GM15510 (cell line): ENCODE data around the gene DIAPH1.

Experiments used
- POLR2A ChIP-seq: IDR thresholded peaks from 3 replicates; pipeline ENCODE4 v1.6.1; 2011; ENCODE audit warnings: borderline replicate concordance; ENCODE audit not compliant: insufficient read length; ENCODE audit errors: extremely low read depth

DIAPH1 gene

DNA sequence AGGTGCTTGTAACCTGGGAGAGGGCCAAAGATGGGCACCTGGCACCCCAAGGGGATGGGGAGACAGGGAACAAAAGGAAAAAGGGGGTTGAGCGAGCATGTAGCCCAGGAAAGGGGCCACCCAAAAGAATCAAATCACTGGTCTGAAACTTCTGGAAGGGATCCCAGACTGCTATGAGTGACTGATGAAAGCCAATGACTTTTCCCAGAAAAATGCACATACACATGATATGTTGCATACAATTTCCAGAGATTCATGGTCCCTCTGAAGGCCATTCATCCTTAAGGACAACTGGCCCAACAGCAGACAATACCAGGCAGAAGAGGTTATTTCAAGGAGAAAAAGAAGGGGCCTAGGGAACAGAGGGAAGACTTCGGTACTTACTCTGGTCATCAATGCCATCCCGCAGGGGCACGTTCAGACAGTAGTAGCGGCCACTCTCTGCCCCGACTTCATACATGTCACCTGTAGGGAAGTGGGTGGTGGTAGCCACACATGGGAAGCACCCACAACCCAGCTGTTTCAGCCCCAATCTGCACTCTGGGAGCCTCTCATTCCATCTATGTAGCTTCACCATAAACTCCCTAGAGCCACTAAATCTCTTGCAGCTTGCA is 9.5 kb upstream of the DIAPH1 start:
- no peak for TF ChIP-seq POLR2A

DNA sequence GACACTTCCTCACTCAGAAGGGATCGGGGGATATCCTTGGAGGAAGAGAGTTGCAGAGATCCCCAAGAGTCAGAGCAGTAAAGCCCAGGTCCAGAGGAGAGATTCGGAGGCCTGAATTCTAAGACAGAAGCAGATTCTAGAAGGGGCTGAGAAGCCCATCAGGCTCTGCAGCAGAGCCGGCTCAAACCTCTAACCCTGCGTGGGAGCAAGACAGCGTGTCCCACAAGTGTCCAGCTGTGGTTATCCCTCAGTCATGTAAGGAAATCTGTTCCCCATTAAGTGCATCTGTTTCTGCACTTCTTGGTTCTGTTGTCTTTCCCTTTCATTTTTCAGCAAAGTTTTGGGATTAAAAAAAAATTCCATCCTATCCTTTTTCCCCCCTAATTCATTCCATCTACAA is 4.8 kb upstream of the DIAPH1 start:
- TF ChIP-seq POLR2A, result no peak

- no peak for TF ChIP-seq POLR2A
These were observed 4.4 kb upstream of the DIAPH1 start for GRCh38 chr5:141623186-141623585.

- no peak for TF ChIP-seq POLR2A
These were observed 583 bp downstream of the DIAPH1 start for GRCh38 chr5:141618030-141618803.

- no peak for TF ChIP-seq POLR2A
These were observed 1.1 kb downstream of the DIAPH1 start for GRCh38 chr5:141617682-141618029.

- no peak for TF ChIP-seq POLR2A
These were observed 1.7 kb downstream of the DIAPH1 start for GRCh38 chr5:141617128-141617527.

DNA sequence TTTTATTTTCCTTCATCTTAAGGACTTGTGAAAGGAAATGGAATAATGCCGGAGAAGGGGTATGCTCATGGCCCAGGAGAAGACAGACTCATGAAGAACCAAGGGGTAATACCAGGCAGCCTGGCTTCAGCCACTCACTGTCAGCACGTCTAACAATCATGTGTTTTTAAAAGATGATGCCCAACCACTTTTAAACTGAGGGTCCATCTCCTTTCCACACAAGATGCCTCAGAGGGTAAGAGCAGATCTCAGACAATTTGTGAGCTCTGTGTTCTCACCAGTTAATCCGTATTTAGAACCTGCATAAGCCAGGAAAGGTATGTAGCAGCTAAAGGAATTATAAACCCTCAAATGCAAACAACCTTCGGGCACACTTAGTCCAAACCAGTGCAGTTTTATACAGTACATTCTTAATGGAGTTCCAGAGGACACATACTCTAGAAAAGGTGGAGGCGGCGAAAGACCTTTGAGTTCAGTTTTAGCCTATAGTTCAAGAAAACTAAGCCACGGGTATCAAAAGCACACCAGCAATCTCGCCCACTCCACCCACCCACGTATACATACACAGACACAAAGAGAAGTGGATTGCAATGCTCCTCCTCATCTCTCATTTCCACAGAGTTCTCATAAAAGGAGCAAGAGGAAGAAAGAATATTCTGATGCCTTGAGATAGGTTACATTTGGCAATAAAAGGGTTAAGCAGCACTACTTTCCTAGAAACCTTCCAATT is 2.6 kb downstream of the DIAPH1 start:
- TF ChIP-seq POLR2A, result no peak

- no peak for TF ChIP-seq POLR2A
These were observed 5.5 kb downstream of the DIAPH1 start for GRCh38 chr5:141613344-141613743.

DNA sequence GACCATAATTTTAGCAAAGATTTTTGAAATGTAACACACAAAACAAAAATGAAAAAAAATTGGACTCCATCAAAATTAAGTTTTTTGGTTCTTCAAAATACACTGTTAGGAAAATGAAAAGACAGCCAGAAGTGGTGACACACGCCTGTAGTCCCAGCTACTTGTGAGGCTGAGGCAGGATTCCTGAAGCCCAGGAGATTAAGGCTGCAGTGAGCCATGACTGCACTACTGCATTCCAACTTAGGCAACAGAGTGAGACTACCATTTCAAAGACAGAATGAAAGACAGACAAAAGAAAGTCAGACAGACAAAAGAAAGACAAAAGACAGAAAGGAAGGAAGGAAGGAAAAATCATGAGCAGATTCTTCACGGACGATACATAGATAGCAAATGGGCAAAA is 7.5 kb downstream of the DIAPH1 start:
- TF ChIP-seq POLR2A, result no peak

DNA sequence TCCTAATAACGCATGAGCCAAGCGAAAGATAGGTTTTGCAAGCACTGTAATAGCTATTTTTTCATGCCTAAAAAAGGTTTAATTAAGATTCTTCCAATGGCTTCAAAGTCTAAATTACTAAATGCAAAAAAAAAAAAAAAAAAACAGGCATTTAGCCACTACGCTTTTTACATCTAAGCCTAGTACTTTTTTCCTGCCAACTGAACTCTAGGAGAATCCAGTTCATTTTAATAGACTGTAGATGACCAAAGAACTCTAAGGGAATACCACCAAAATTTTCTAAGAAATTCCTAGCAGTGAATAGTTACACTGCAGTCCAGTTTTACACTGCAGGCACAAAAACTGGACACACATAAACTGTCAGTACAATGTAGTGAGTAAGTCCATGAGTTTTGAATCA is 9.8 kb downstream of the DIAPH1 start:
- TF ChIP-seq POLR2A, result no peak

DNA sequence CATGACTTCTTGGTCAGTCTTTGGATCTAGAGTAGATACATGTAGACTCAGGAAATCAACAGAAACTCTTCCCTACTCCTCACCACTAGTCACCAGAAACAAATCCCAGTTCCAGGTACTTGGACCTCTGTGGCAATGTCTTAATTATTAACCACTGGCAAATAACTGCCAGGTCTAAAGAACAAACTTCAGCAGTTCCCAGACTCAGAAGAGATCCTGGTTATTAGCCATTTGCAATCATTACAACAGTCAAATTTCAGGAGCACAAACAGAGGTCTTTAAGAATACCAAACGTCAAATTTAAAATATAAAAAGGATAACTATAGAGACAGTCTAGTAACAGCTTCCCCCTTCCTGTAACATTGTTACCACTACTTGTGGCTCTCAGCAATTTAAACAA is 10.2 kb downstream of the DIAPH1 start:
- TF ChIP-seq POLR2A, result no peak

DNA sequence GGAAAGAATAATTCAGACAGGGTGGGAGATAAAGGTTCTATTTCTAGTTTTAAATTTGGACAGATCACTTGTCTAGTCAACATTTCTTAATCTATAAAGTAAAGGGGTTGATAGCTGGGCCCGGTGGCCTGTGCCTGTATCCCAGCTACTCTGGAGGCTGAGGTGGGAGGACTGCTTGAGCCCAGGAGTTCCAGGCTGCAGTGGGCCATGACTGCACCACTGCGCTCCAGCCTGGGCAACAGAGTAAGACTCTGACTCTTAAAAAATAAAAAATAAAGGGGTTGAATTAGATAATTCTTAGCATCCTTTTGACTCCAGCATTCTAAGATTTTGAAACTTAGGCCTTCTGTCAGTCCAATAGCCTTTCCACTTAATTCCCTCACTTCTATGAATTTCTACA is 10.8 kb downstream of the DIAPH1 start:
- no peak for TF ChIP-seq POLR2A

DNA sequence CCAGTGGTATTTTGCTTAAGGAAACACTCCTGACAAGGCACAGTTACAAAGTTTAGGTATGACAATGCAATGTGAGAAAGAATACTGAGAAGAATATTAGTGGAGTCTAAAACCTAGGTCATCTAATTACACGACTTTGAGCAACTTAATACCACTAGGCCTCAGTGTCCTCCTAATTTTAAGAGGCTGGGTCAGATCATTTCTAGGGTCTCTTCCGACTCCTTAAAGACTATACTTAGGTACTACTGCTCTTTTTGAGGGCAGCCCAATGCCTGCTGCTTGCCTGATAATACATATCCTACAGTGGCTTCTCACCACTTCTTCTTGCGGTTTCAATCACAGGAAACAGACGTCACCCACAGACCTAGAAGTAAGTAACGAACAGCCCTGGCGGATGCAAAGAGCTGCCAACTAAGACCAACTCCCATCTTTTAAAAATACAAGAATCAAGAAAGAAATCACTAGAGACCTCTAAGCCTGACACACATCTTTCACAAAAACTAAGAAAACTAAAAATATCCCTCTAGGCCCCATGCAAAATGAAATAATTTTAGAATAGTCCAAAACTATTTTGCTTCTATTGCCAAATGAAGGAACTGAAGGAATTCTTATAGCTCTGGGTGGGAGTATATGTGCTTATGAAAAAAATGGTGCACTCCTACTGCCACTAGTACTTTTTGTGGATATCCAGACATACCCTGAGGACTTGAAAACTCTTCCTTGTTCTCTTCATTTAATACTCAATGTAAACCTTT is 13.1 kb downstream of the DIAPH1 start:
- no peak for TF ChIP-seq POLR2A

DNA sequence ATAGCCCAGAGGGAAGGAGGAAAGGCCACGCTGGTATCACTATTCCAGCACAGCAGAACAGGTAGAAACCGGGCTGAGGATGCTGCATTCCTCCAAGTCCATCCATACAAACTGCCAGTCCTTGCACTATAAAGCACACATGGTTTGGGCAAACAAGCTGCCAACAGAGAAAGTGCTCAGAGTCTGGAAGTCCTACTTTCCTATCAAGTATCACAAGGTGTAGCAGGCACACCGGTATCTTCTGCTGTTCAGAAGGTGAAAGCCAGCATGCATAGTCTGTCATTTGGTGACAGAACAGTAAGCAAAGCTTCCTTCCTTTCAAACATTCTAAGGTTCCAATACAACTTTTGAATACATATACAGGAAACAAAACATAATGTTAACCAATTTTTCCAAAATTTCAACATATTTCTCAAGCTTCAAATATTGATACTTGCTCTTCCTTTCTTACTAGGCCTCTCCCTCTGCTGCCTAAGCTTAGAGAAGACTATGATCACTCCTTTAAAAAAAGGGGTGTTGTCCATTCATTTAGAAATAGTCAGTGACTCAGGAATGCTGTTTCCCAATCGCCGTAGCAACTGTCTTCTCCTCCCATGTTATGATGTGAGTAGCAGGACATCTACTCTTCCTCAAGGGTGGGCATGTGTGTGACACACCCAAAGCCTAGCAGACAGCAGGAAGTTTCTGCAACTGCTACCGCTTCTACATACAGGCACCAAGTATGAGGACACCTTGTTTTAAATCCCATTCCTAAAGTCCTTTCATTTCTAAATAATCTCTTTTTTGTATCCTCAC is 14.7 kb downstream of the DIAPH1 start:
- no peak for TF ChIP-seq POLR2A

- no peak for TF ChIP-seq POLR2A
These were observed 16.2 kb downstream of the DIAPH1 start for GRCh38 chr5:141602606-141603005.
